ENCODE measurements around the gene PLK3. TPM values are rescaled to one million over a fixed set of nuclear protein-coding genes. Genes with fewer than 3 reads are reported as not detected.

PLK3 gene
- total and polyA plus RNA-seq, 2 donors from 2014 or later: 4.4 to 24.3 TPM

DNA sequence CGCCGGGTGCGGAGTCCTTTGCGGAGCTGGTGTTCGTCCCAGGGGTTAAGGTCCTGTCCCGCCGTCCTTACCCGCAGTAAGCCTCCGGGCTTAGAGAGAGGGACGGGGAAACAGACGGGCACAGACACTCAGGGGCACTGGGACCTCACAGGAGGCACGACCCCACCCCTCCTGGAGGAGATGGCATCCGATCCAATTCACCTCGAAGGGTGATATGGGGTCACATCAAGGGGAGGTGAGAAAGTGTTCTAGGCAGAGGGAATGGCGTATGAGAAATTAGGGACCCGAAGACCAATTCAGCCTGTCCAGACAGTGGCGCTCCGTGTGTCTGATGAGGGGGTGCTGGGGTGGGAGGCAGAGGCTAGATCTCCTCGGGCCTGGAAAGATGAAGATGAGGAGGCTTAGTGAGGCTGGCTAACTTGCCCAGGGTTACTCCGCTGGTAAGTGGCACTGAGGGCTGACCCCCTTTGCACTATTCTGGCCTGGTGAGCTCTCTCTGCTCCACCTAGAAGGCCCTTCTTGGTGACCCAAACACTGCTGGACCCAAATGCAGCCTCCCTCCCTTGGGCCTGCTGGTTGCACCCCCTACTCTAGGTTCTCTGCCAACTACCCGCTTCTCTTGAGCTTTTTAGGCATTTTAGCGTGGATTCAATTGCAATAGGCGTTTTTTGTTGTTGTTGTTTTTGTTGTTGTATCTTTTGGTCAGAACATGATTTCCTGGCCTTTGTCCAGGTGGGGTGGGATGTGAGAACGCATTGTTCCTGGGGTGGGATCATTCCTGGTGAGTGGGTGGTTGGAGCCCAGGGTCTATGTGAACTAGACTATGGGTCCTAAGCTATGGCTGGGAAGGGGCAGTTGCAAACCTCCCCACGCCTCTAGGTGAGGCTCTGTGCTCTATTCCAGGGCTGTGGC lies 20.4 kb downstream of the PLK3 start:
- no peak for FAIRE-seq

DNA sequence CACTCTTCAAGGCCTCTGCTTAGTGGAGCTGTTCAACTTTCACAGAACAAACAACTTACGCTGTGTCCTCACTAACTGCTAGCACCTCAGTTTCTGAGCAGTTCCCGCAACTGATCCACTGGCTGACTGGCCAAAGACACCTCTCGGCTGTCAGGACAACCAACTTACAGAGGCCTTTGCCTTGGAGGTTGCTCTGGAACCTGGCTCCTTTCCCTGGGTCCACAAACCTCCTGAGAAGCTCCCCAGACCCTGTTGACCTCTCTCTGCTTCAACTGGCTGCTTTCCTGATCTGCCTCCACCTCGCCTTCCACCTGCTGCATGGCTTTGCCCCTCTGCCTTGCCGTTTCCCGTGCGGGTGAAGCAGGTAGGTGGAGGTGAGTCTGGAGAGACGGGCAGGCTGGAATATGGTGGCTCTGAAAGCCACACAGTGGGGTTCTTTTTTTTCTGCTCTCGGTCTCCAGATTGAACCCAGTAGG lies 21.1 kb downstream of the PLK3 start:
- no peaks in the 10 kb centered on the region for H3K9me3 ChIP-seq (ENCODE audit: control insufficient read depth in 2 of 3, insufficient read depth in 1 of 3, low read length in 3 of 3)
- TF ChIP-seq, protein P1, sequence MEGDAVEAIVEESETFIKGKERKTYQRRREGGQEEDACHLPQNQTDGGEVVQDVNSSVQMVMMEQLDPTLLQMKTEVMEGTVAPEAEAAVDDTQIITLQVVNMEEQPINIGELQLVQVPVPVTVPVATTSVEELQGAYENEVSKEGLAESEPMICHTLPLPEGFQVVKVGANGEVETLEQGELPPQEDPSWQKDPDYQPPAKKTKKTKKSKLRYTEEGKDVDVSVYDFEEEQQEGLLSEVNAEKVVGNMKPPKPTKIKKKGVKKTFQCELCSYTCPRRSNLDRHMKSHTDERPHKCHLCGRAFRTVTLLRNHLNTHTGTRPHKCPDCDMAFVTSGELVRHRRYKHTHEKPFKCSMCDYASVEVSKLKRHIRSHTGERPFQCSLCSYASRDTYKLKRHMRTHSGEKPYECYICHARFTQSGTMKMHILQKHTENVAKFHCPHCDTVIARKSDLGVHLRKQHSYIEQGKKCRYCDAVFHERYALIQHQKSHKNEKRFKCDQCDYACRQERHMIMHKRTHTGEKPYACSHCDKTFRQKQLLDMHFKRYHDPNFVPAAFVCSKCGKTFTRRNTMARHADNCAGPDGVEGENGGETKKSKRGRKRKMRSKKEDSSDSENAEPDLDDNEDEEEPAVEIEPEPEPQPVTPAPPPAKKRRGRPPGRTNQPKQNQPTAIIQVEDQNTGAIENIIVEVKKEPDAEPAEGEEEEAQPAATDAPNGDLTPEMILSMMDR (IDR thresholded peaks at IDR 0.05; ENCODE audit: borderline replicate concordance, extremely low read depth, insufficient read depth): no peak
- no peaks in the 10 kb centered on the region for H3K27me3 ChIP-seq (ENCODE audit: control insufficient read depth, insufficient read depth, low read length)
- no peak for FAIRE-seq
- no peak overlapping the region for H3K9ac ChIP-seq (ENCODE audit: low read length in 3 of 3)
- H3K4me3 ChIP-seq (ENCODE audit: low read length in 3 of 3): no peak overlapping the region
- DNase-seq: peak in 1 of 5 donors; percentile 52
- H3K27ac ChIP-seq (ENCODE audit: low read depth in 2 of 2, low read length in 2 of 2): no peak overlapping the region
- intact Hi-C loops (cut with DNase I): no loop called here
- H3K4me1 ChIP-seq (ENCODE audit: control insufficient read depth in 2 of 3, insufficient read depth in 2 of 3, low read depth in 1 of 3, low read length in 3 of 3): peaks cover 0 to 12% (median 0%) of the 10 kb centered on the region in 3 donors
- H3K36me3 ChIP-seq (ENCODE audit: control insufficient read depth in 2 of 3, insufficient read depth in 3 of 3, low read length in 3 of 3): no peaks in the 10 kb centered on the region

More for the DNA sequence above, 20.4 kb downstream of the PLK3 start:
- DNase-seq: peak in 1 of 5 donors; percentile 70
- no peaks in the 10 kb centered on the region for H3K36me3 ChIP-seq (ENCODE audit: control insufficient read depth in 2 of 3, insufficient read depth in 3 of 3, low read length in 3 of 3)
- H3K4me1 ChIP-seq (ENCODE audit: control insufficient read depth in 2 of 3, insufficient read depth in 2 of 3, low read depth in 1 of 3, low read length in 3 of 3): peaks cover 0 to 12% (median 0%) of the 10 kb centered on the region in 3 donors
- H3K9me3 ChIP-seq (ENCODE audit: control insufficient read depth in 2 of 3, insufficient read depth in 1 of 3, low read length in 3 of 3): no peaks in the 10 kb centered on the region
- peak overlapping the region; percentile 97 to 98 for H3K27ac ChIP-seq (ENCODE audit: low read depth in 2 of 2, low read length in 2 of 2)
- TF ChIP-seq, protein P1 (IDR thresholded peaks at IDR 0.05; ENCODE audit: borderline replicate concordance, extremely low read depth, insufficient read depth): no peak
- intact Hi-C loops (cut with DNase I): no loop called here
- no peaks in the 10 kb centered on the region for H3K27me3 ChIP-seq (ENCODE audit: control insufficient read depth, insufficient read depth, low read length)
- peak overlapping the region; percentile 78 to 87 (median 79) for H3K4me3 ChIP-seq (ENCODE audit: low read length in 3 of 3)
- H3K9ac ChIP-seq (ENCODE audit: low read length in 3 of 3): peak overlapping the region; percentile 74 to 98 (median 96)

DNA sequence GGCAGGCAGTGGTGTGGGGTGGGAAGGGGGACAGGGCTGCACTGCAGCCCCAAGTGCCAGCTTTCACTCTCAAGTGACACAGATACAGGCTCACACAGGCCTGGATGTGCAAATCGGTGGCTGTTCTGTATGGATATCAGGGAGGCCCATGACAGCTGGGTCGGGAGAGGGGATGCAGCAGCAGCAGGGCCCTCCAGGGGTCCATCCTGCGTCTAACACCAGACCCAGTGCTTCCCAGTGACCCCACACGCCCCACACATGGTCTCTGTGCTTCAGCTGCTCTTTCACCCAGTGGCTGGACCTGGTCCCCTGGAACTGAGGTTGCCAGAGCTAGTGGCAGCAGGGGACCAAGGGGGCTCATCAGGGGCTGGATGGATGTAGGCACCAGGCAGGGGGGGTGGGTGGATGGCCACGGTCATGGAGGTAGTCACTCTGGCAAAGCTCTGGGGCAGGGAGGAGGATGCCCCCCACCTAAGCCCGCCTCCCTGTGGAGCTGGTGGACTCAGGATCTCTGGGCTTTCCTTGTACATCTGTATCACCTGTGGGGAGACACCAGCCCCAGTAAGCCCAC lies 22.0 kb downstream of the PLK3 start:
- intact Hi-C loops (cut with DNase I): no loop called here
- H3K4me3 ChIP-seq (ENCODE audit: low read length in 3 of 3): no peak overlapping the region
- no peaks in the 10 kb centered on the region for H3K36me3 ChIP-seq (ENCODE audit: control insufficient read depth in 2 of 3, insufficient read depth in 3 of 3, low read length in 3 of 3)
- TF ChIP-seq, protein P1 (IDR thresholded peaks at IDR 0.05; ENCODE audit: borderline replicate concordance, extremely low read depth, insufficient read depth): no peak
- H3K27ac ChIP-seq (ENCODE audit: low read depth in 2 of 2, low read length in 2 of 2): no peak overlapping the region
- H3K9ac ChIP-seq (ENCODE audit: low read length in 3 of 3): no peak overlapping the region
- H3K4me1 ChIP-seq (ENCODE audit: control insufficient read depth in 2 of 3, insufficient read depth in 2 of 3, low read depth in 1 of 3, low read length in 3 of 3): peaks cover 0 to 12% (median 0%) of the 10 kb centered on the region in 3 donors
- FAIRE-seq (no peak), DNase-seq (peak in 1 of 5 donors; percentile 65)
- no peaks in the 10 kb centered on the region for H3K9me3 ChIP-seq (ENCODE audit: control insufficient read depth in 2 of 3, insufficient read depth in 1 of 3, low read length in 3 of 3)
- no peaks in the 10 kb centered on the region for H3K27me3 ChIP-seq (ENCODE audit: control insufficient read depth, insufficient read depth, low read length)

Data from kidney (tissue), 14 donors.